Natural killer cell (primary cell): ENCODE results near the gene BCAM. TPM values are rescaled to one million over a fixed set of nuclear protein-coding genes. Genes with fewer than 3 reads are reported as not detected.

Source experiments
- ATAC-seq, 3 donors: fragments of 150-1000 bp in 2 of 3; fragments of 200-7000 bp in 1 of 3; cut with Tn5 transposase; 1 replicate in 1 of 3; 2 replicates in 2 of 3; pipeline ENCODE4 v1.10.0; 2021; ENCODE audit warnings: mild to moderate bottlenecking in 2 of 3, moderate library complexity in 2 of 3
- DNase-seq, 2 donors: peaks; one replicate each; pipeline versions ENCODE4 v3.0.0 to v3.0.0-alpha.2; 2013 to 2021; ENCODE audit warnings: mixed read lengths in 1 of 2
- H3K27ac ChIP-seq: one replicate; pipeline ENCODE4 v1.5.1; 2013; ENCODE audit warnings: mild to moderate bottlenecking, low read length
- H3K27me3 ChIP-seq: one replicate; pipeline ENCODE4 v1.6.1; 2013; ENCODE audit warnings: low read length; ENCODE audit not compliant: control insufficient read depth, insufficient read depth
- H3K36me3 ChIP-seq: one replicate; pipeline ENCODE4 v1.6.1; 2013; ENCODE audit warnings: low read length; ENCODE audit not compliant: control insufficient read depth, insufficient read depth
- H3K4me1 ChIP-seq: one replicate; pipeline ENCODE4 v1.6.1; 2013; ENCODE audit warnings: low read length; ENCODE audit not compliant: control insufficient read depth, insufficient read depth
- H3K4me3 ChIP-seq: one replicate; pipeline ENCODE4 v1.5.1; 2013; ENCODE audit warnings: low read length
- H3K9me3 ChIP-seq: one replicate; pipeline ENCODE4 v1.6.1; 2013; ENCODE audit warnings: low read length; ENCODE audit not compliant: control insufficient read depth, insufficient read depth
- H3K27ac Mint-ChIP-seq, 2 donors: one replicate each; pipeline ENCODE4 v1.8.0; 2022; ENCODE audit warnings: mild to moderate bottlenecking in 2 of 2, mixed read lengths in 2 of 2, moderate library complexity in 1 of 2
- H3K27me3 Mint-ChIP-seq, 2 donors: one replicate each; pipeline ENCODE4 v1.8.0; 2022; ENCODE audit warnings: low read depth in 2 of 2, mixed read lengths in 2 of 2
- H3K36me3 Mint-ChIP-seq: one replicate; pipeline ENCODE4 v1.8.0; 2022; ENCODE audit warnings: mixed read lengths
- H3K4me1 Mint-ChIP-seq, 2 donors: one replicate each; pipeline ENCODE4 v1.8.0; 2022; ENCODE audit warnings: mixed read lengths in 2 of 2
- H3K4me3 Mint-ChIP-seq: one replicate; pipeline ENCODE4 v1.8.0; 2022; ENCODE audit warnings: mild to moderate bottlenecking, moderate library complexity, mixed read lengths
- H3K9me3 Mint-ChIP-seq, 2 donors: one replicate each; pipeline ENCODE4 v1.8.0; 2022; ENCODE audit warnings: mixed read lengths in 2 of 2
- CTCF ChIP-seq: fragments of 200-600 bp; IDR thresholded peaks from one replicate; pipeline ENCODE4 v1.8.0; 2022; ENCODE audit warnings: antibody characterized with exemption
- WGBS: methylation state at CpG from one replicate; pipeline ENCODE4 v1.1.7; 2013; ENCODE audit warnings: missing lambda C conversion rate; ENCODE audit not compliant: insufficient coverage; 5-methylcytosine and 5-hydroxymethylcytosine counted together
- intact Hi-C: fragments of 100-400 bp; cut with micrococcal nuclease; formaldehyde crosslinking; loops from one replicate; pipeline ENCODE4 v1.14.2; 2022
- total RNA-seq, 4 donors: library from RNA; stranded (reverse); fragments of 120-200 nt in 1 of 4; gene quantifications; one replicate each; pipeline versions ENCODE4 v1.2.3 to v1.2.4, GENCODE V29; 2013 to 2022

BCAM gene
- total RNA-seq, 3 donors from 2014 or later (not counting 1 experiment from before 2014, with no cell fraction given): not detected

- no peak overlapping the region for H3K27ac Mint-ChIP-seq
- DNase-seq: no peak
- H3K4me3 Mint-ChIP-seq: no peak overlapping the region
- intact Hi-C loops: no loop called here
- Histone ChIP-seq H3K4me1 (peaks cover 16% of the 10 kb centered on the region), H3K36me3 (no peaks in the 10 kb centered on the region), H3K27ac (no peak overlapping the region), H3K27me3 (no peaks in the 10 kb centered on the region), H3K4me3 (no peak overlapping the region), H3K9me3 (no peaks in the 10 kb centered on the region)
- ATAC-seq: no peak
- no peaks in the 10 kb centered on the region for H3K36me3 Mint-ChIP-seq
- no peaks in the 10 kb centered on the region for H3K27me3 Mint-ChIP-seq
- no peak for TF ChIP-seq CTCF
- WGBS: 89% methylated on average over 1 of the region's 3 CpGs
- H3K9me3 Mint-ChIP-seq: no peaks in the 10 kb centered on the region
- H3K4me1 Mint-ChIP-seq: peaks cover 9 to 16% of the 10 kb centered on the region in 2 donors
These were observed 35.9 kb upstream of the BCAM start for GRCh38 chr19:44772959-44773358.

DNA sequence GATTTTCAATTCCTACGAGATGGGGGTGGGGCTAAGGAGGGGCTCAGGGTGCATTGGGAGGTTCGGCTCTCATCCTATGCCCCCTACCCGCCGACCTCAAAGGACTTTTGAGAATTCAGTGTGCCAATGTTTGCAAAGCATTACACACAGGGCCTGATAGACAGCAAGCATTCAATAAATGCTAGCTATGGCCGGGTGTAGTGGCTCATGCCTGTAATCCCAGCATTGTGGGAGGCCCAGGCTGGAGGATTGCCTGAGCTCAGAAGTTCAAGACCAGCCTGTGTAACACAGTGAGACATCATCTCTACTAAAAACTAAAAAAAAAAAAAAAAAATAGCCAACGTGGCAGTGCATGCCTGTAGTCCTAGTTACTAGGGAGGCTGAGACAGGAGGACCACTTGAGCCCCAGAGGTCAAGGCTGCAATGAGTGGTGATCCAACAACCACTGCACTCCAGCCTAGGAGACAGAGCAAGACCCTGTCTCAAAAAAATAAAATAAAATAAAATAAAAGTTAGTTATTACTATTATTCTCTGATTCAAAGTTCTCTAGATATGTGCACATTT is 33.1 kb upstream of the BCAM start:
- Histone ChIP-seq H3K9me3 (no peaks in the 10 kb centered on the region), H3K4me3 (no peak overlapping the region), H3K36me3 (no peaks in the 10 kb centered on the region), H3K4me1 (peaks cover 4% of the 10 kb centered on the region), H3K27ac (no peak overlapping the region), H3K27me3 (no peaks in the 10 kb centered on the region)
- Mint-ChIP-seq H3K4me3 (no peak overlapping the region), H3K36me3 (no peaks in the 10 kb centered on the region), H3K4me1 (peaks cover 2 to 3% of the 10 kb centered on the region in 2 donors), H3K9me3 (no peaks in the 10 kb centered on the region), H3K27me3 (peaks cover 0 to 4% of the 10 kb centered on the region in 2 donors), H3K27ac (no peak overlapping the region)
- DNase-seq (no peak), ATAC-seq (no peak)
- intact Hi-C loops: no loop called here
- TF ChIP-seq CTCF: no peak
- WGBS: 90% methylated on average over 6 of the region's 6 CpGs

DNA sequence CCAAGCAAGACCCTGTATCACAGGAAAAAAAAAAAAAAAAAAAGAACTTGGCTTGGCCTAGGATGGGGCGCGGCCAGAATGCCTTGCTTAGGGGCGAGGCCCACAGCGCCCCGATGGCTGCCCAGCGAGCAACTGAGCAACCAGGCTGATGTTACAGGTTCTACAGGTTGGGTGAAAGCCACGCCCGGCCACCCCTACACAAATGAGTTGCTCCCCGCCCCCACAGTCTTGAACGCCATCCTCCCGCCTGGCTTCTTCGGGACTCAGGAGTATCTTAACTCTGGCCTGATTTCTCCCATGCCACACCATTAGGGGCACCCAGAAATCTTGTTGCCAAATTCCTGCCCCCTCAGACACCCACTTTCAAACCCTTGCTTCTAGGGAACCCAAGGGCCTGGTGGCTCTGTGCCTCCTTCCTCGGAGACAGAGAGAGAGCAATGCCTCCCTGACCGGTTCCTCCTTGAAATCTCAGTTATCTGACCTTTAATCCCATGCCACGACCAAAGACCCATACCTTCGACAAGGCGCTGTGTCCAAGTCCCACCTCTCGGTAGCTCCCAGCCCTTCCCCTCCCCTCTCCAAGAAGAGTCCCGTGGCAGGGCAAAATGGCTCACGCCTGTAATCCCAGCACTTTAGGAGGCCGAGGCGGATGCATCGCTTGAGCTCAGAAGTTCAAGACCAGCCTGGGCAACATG is 32.4 kb upstream of the BCAM start:
- TF ChIP-seq CTCF: no peak
- DNase-seq: no peak
- no peak overlapping the region for H3K4me3 ChIP-seq

More for the DNA sequence above, 32.4 kb upstream of the BCAM start:
- 96% methylated on average over 22 of the region's 23 CpGs for WGBS
- Histone ChIP-seq H3K4me1 (no peaks in the 10 kb centered on the region), H3K9me3 (no peaks in the 10 kb centered on the region), H3K27ac (no peak overlapping the region), H3K36me3 (no peaks in the 10 kb centered on the region), H3K27me3 (no peaks in the 10 kb centered on the region)
- H3K36me3 Mint-ChIP-seq: no peaks in the 10 kb centered on the region
- no peak overlapping the region for H3K4me3 Mint-ChIP-seq
- no peak for ATAC-seq
- H3K27ac Mint-ChIP-seq: no peak overlapping the region
- intact Hi-C loops: no loop called here
- H3K9me3 Mint-ChIP-seq: no peaks in the 10 kb centered on the region
- no peaks in the 10 kb centered on the region for H3K4me1 Mint-ChIP-seq
- H3K27me3 Mint-ChIP-seq: peaks cover 0 to 4% of the 10 kb centered on the region in 2 donors
